Activated gamma-delta T cell (primary cell): ENCODE results near the gene UBAC2.
"Not testable (repeated sequence)": the region's sequence is repeated elsewhere in the genome, so short reads cannot be mapped to it uniquely, and the experiment has no call there.

ENCODE experiments used
- DNase-seq: peaks from one replicate; lab custom pipeline; 2025; lab: John Stamatoyannopoulos, UW

UBAC2 gene

DNA sequence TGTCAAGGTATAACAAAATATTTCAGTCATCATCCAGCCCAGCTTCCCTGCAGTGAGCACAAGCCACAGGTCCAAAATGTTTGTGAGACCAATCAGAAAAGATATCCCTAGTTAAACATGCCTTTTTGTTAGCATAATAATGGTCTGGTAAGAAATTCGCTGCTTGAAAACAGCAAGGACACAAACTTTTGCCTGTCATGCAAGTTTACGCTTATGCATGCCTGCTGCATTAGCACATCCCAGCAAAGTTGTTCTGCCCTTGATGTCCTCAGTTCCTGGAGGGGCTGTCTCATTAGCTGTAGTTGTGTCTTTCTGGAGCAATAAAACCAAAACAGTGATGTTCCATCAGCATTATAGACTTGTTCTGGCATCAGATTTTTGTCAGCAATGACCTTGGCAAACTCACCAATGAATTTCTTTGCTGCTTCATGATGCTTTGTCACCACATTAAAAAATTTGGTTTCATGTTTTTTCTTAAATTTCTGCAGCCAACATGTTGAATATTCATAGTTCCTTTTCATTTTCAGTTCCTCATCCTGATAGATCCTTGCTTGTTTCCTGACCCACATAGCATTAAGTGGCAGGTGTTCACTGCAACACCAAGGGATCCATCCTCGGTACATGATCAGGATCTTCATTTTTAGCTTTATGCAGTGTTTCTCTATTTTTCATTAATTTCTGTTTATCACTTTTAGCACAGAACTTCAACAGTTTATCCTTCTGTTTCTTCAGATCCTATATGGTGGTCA, 178.5 kb downstream of the UBAC2 start:
- no peak for DNase-seq

DNA sequence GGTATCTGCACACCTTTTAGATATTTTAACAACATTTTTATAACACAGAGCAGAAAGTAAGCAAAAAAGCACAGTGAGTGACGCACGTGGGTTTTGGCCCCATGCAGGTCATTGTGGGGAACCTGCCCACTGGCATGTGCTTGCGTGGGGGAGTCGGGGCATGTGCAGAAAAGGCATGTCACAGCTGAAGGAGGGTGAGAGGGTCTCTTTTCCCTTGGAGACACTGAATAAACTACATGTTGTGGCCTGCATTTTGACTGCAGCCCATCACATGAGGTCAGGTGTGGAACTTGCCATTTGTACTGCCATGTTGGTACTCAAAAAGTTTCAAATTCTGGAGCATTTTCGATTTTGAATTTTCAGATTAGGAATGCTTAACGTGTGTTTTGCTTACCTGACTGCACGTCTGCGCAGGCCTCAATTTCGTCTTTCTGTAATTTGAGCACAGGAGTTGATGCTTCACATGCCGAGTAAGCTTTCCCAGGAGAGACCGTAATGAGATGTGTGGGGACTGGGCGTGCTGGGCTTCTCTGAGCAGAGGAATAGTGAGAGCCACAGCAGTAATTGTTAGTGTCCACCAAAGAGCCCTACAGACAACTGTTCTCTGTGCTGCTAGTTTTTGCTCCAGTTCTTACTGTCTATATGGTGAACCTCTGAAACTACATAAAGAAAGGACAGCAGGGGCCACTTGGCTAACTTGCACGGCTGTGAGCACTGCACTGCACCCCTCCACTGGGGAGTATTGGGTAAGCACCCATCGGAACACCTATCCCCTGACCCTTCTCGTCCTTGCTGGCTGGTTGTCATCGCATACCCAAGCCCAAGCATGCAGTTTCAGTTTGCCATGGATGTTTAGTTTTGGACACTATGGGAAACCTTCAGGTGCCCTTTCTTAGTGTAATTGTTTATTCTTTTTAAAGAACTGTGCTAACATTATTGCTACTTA, 179.5 kb downstream of the UBAC2 start:
- no peak for DNase-seq

DNA sequence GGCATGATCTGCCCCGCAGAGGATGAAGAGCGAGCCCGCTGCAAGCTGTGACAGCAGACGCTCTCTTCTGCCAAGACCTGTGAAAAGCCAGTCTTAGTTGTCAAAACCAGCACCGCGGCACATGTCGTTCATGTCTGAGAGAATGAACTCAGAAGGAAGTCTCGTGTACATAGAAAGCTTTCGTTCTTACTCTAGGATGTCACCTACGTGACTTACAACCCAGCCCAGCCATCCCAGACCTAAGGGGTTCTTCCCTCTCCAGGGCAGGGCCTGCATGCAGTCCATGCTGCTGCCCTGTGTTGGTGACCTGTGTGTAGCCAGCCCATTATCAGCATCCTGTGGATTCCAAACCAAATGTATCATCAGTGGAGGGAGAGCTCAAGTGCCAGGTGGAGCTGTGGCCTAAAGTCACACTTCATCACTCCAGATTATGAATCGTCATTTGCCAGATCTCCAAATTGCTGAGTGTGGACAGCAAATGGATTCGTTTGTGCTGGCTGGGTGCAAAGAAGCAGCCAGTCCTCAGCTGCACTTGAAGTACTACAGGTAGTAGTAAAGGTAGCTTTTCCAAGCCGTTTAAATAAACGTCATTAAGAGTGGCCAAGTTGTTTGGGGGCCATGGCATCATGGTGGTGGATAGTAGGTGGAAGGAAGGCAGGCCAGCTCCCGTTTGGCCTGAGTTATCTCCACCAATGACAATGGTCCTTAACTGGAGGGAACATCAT, 180.4 kb downstream of the UBAC2 start:
- peak; percentile 14 for DNase-seq

DNA sequence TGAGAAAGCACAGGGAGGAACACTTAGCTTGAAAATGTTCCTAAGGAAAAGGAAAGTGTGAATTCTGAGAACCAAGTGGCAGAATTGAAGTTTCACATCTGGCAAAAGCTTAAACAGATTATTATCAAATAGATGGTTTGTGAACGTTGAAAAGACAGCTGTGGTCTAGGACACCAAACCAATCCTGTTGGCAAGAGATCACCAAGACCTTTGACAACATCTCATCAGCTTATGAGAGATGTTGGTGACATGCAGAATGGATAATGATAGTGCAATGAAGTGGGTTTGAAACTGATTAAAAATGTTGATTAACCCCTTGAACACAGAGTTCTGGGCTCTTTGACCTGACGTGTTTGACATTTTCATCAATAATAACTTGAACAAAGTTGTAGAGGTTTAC, 181.1 kb downstream of the UBAC2 start:
- DNase-seq: no peak

DNA sequence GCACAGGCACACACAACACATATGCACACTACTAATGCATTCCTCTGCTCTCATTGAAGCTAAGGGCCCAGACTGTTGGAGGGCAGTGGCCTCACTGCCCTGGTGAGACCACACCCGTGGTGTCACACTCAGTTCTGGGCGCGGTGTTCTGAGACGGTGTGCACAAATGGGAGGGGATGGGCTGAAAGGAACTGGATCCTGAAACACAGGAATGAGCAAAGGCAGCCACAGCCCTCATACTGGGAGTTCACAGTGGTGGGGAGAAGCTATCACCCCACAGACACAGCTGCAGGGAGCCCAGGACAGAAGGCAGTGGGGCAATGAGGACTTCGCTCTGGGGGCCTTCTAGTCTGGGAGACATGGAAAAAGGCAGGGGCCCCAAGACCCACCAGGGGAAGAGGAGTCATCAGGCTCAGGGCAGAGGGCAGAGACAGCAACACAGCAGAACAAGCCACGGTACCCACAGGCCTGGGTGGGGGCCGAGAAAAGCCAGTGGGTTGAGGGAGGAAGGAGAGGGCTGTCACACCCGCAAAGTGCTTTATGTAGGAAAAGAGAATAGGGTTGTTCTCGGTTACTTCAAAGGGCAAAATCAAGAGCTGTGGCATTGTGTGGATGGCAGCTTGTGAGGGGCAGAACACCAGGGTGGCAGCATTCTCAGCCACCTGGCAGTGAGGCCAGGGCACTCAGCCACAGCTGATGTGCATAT, 181.9 kb downstream of the UBAC2 start:
- peak; percentile 18 for DNase-seq

DNA sequence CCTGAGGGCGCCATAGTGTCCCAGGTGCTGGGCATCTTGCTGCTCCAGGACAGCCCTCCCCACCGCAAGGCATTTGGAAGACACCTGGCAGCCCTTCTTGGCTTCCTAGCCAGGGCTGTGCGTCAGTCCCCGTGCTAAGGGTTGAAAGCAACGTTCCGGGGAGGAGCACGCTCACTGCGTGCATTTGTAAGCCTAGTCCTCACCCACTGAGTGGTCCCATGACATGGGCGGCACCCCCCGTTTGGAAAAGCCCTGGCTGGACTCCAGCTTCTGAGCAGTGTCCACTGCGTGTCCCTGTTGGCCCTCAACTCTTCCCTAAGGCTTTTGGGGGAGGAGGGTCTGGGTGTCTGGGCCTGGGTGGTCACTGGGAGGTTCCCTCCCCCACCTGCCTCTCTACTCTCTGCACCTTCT, 182.9 kb downstream of the UBAC2 start:
- no peak for DNase-seq

DNA sequence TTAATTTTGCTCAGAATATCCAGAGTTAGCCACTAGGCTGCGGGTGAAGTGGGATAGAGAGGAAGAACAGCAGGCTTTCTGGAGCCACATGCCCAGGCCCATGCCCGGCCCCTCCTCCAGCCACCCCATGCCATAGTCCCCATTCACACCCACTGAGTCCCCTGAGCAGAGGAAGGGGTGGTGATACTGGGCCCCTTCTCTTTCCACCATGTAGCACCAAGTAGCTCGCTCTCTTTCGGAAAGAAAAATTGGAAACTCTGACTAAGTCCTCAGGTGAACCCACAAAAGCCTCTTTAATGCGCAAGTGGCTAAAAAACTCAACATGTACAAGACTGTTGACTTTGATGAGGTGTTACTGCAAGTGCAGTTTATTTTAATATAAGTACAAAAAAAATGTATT, 183.3 kb downstream of the UBAC2 start:
- DNase-seq: no peak

DNA sequence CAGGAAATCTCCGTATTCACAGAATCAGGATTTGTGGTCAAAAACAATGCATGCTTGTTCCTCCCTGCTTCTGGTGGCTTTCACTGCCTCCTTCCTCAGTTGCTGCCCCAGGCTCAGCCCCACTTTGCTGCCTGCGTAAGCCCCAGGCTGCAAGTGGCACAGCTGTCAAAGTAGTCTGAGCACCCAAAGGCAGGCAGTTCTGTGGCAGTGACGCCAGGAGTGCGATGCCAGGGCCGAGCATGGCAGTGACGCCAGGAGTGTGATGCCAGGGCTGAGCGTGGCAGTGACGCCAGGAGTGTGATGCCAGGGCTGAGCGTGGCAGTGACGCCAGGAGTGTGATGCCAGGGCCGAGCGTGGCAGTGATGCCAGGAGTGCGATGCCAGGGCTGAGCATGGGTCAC, 183.8 kb downstream of the UBAC2 start:
- DNase-seq: peak; percentile 13

DNA sequence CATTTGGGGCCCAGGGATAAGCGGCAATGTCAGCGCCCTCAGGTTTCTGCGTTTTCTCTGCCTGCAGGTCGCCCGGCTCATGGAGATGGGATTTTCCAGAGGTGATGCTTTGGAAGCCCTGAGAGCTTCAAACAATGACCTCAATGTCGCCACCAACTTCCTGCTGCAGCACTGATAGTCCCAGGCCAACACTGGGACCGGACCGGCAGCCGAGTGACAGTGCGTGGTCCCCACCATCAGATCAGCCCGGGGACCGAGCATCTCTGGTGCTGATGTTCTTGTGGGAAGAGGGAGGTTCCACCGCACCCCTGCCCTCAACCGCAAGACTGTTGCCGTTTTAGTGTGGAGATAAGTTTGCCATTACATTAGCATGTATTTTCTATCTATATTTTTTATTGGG, 184.5 kb downstream of the UBAC2 start:
- DNase-seq: no peak

DNA sequence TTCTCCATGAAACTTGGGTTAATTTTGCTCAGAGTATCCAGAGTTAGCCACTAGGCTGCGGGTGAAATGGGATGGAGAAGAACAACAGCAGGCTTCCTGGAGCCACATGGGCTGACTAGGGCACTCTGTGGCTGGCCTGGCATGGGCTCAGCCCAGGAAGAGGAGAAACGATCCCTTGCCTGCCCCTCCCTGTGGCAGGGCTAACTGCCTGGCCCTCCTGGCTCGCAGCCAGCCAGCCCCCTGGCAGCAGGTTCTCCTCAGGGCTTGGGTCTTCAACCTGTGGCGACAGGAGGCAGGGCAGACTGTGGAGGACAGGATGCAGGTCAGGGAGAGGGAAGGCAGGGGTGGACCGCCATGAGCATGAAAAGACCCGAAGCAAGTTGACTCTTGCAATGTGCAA, 185.3 kb downstream of the UBAC2 start:
- no peak for DNase-seq

DNA sequence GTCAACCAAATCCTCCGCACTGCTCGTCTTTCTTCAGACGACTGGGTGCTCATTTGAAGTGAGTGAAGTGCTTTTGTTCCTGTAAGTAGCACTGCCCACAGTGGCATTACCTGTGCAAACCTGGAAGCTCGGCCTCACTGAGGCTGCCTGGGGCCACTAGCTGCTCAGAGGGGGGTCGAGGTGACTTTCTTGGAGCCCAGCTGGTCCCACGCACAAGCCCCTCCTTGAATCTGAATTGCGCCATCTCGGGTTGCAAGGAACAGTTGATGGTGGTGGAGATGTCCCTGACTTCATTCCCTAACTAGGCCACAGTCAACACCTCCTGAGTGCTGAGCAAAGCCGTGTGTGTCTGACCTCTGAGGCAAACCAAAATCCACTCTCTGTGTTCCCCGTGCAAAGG, 185.8 kb downstream of the UBAC2 start:
- no peak for DNase-seq

DNA sequence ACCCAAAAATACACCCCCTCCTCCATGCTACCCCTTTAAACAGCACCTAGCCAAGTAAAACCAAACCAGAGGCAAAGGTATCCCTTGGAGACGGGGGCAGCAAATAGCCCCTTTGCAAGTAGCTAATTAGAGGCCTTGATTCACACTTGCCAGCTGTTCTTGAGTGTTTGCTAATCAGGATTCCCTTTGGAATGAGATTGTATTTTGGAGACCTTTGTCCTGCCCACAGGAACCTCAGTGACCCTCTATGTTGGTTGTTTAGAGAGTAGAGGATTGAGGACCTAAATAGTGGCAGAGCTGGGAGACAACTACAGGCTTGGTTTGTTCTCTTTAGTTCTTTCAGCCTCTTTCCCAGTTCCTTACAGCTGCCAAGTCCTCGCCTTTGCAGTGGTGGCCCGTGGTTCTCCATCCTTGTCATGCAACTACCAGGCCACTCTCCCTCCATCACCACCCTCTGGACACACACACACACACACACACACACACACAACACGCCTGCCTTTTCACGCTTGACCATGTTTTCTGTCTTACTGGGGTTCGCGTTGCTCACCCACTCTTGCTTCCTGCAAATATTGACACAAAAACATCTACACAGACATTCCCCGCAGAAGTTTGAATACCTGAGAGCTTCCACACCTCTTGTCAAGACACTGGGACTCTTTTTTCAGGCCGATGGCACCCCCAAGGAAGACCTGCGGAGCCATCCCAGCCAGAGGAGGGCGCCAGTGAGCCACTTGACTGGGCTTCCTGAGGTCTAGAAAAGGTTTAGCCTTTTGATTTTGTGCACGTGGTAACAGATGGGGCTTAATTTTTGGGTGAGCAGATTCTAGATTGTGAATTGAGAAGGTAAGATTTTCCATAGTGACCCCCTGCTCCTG, 186.5 kb downstream of the UBAC2 start:
- DNase-seq: peak; percentile 32

DNA sequence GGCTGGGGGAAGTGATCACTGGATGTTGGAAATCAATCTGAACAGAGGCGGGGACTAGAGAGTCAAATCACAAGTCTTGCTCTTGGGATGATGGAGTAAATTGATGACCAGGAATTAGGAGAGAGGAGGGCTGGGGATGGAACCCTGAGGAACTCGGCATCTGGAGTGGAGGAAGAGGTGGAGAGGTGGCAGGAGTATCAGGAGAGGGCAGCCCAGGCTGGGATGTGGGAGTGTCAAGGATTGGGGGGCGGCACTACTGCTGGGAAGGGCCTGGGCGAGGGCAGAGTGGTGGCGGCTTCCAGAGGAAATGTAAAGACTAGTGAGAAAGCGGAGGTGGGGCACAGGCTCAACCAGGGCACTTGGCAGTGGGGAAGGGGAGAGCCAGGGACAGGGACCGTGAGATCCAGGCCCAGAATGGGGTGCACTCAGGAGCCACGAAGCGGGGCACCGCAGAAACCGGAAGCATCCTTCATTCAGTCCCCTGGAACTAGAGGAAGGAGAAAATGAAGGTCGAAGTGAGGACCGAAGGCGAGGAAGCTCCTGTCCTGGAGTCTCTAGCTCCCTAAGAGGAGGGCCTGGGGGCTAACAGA, 187.8 kb downstream of the UBAC2 start:
- no peak for DNase-seq

DNA sequence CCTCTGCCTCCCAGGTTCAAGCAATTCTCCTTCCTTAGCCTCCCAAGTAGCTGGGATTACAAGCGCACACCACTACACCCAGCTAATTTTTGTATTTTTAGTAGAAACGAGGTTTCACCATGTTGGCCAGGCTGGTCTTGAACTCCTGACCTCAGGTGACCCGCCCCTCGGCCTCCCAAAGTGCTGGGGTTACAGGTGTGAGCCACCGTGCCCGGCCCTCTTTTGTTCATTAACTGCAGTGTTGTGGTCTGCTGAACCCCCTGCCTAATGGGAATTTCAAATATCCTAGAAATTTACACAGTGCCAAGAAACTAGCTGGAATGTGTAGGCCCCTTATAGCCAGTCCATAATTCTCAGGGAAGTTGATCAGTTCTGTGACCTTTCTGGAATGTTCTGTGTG, 188.4 kb downstream of the UBAC2 start:
- not testable (repeated sequence) for DNase-seq

DNA sequence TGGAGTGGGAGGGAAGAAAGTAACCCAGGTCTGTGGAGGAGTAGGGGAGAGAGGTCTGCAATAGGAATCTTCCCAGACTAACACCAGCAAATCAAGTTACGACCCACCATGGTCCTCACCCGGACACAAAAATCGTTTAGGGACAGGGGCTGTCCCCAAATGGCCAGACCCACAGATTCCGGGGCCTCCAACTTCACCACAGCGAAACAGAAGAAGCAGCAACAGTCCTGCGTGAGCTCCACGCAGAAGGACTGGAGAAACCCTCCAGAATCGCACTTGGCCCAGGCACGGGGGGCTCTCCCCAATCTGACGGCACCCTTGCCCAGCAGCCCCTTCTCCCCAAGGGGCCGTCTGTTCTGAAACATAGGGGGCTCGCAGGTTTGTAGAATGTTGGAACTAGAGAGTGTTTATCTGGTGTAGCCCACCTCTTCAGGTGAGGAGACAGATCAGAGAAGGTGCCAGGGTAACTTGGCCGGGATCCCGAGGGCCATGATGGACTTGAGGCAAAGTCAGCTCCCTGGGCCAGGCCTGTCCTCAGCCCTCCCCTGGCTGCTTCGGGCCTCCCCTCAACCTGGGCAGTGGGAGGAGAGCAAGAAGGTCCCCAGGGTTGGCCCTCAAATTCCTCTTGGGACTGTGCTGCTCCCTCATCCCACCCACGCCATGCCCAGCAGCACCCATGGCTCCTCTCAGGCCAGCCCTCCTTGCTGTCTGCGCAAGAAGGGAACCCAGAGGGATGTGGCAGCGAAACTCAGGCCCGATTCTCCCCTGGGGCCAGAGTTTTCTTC, 189.1 kb downstream of the UBAC2 start:
- no peak for DNase-seq

DNA sequence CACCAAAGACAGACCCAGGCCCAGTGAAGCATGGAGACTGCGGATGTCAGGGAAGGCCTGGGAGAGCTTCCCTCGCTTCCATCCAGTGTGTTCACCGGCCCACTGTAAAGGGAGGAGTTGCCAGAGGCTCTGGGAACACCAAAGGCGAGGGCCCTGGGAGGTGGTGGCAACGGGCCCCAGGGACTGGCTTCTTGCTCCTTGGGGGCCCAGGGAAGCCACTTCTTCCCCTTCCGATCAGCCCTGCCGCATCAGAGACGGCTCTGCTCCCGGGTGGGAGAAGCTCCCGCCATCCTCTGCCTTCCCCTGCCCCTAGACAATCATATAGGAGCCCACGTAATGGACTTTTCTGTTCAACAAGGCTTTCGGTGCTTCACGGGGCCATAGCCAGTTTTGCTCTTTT, 189.9 kb downstream of the UBAC2 start:
- DNase-seq: no peak

DNA sequence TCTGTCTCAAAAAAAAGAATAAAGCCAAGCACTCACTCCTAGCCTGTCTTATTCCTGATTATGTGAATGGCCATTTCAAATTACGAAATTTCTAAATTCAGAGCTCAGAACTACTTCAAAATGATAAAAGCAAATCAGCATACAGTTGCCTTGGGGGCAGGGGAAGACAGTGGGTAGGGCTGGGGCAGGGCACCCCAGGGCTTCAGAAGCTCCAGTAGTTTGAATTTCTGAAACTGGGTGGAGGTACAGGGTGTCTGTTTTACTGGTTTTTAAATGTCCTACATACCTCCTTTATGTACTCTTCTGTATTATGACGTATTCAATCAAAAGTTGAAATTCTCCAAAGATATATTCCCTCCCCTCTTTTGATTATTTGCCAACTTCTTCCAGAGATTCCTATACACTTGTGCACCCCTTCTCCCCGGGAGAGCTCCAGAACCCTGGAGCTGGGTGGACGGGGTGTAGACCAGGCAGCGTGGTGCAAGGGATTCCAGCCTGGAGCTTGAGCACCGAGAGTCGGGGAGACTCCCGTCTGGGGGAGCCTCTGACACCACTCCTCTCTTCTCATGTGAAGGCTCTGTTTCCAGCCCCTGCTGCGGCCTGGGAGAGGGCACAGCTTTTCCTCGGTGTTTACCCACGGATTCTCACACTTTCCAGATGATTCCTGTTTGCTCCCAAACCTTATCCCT, 191.3 kb downstream of the UBAC2 start:
- no peak for DNase-seq

DNA sequence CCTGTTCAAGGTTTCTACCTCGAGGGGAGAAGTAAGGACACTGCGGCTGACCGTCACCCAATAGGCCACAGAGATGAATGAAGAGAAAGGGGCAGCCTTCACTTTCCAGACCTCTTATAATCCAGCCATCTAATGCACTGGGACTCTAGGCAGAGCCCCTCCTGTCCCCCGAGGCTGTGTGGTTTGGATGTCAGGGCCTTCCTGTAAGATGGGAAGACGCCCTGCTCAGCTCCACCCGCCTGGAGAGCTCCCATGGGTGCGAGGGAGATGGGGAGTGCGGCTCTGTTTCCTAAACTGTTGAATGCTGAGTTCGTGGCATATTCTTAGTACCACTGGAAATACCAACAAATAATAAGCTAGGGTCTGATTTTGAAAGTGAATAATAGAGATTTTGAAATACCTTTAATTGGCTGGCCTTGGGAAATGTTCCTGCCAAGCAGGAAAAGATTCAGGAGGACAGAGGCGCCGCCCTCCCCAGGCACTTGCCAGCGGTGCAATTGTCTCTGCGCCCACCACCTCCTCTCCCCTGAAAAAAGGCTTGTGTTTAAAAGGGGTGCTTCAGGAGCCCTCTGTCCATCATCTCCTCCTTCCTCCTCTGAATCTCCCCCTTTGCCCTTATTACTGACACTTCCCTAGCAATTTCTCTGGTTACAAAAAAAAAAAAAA, 191.9 kb downstream of the UBAC2 start:
- DNase-seq: no peak
